ENCODE measurements around the gene GALNT2. TPM values are rescaled to one million over a fixed set of nuclear protein-coding genes. Genes with fewer than 3 reads are reported as not detected.

The GALNT2 gene
- total and polyA plus RNA-seq, 9 of the 15 experiments (the other 6 are each of a cell fraction or from before 2014, with no cell fraction given), result 1.6 to 106 (median 51.9) TPM

DNA sequence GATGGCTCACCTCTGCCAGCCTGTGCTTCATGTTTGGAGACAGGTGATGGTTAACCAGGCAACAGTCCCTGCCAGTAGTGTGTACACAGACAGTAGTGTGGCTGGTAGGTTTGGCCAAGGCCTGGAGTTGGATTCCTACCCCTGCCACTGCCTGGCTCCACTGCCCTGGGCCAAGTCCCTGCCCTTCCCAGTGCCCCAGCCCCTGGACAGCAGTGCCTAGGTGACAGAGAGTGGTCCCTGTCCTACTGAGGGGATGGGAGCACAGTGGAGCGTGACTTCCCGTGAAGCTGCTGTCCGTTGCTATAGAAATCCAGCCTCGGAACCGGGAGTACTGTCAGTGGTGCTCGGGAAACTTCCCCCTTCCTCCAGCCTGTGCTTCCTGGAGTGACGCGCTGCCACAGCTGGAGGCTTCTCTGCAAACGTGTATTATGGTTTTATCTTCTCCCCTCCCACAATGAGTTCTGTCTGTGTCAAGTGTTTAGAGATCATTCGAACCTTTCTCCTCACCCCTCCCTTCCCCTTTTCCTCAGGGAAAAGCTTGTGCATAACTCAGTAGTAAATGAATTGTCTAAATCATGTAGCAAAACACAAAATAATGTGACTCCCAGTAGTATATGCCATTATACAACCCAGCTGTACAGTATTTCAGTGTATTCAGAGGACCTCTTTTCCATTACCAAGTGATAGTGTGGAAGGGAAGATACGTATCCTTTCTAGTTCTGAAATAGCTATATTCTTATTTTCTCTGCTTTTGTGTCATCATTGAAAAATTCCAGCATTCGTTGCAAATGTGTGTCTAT, 73.4 kb downstream of the GALNT2 start (continued):
- peak; percentile 63; the same call in 1 of the 2 replicates for TF ChIP-seq ELF1 (tag; IDR thresholded peaks at IDR 0.05)
- TF ChIP-seq, protein P1, sequence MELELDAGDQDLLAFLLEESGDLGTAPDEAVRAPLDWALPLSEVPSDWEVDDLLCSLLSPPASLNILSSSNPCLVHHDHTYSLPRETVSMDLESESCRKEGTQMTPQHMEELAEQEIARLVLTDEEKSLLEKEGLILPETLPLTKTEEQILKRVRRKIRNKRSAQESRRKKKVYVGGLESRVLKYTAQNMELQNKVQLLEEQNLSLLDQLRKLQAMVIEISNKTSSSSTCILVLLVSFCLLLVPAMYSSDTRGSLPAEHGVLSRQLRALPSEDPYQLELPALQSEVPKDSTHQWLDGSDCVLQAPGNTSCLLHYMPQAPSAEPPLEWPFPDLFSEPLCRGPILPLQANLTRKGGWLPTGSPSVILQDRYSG (tag; conservative IDR thresholded peaks at IDR 0.05; ENCODE audit: low read depth), result no peak
- TF ChIP-seq BRD4 (IDR thresholded peaks at IDR 0.05), result 0 out of 2 replicates have a peak, but pooled peaks have one; percentile 38
- TF ChIP-seq, protein P2, sequence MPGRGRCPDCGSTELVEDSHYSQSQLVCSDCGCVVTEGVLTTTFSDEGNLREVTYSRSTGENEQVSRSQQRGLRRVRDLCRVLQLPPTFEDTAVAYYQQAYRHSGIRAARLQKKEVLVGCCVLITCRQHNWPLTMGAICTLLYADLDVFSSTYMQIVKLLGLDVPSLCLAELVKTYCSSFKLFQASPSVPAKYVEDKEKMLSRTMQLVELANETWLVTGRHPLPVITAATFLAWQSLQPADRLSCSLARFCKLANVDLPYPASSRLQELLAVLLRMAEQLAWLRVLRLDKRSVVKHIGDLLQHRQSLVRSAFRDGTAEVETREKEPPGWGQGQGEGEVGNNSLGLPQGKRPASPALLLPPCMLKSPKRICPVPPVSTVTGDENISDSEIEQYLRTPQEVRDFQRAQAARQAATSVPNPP (IDR thresholded peaks at IDR 0.05; ENCODE audit: borderline replicate concordance, insufficient read depth, insufficient read length), result no peak
- TF ChIP-seq EP300 (IDR thresholded peaks at IDR 0.05; ENCODE audit: low read length), result 0 out of 2 replicates have a peak, but pooled peaks have one; percentile 16
- TF ChIP-seq RBBP5 (IDR thresholded peaks at IDR 0.05; ENCODE audit: borderline replicate concordance, insufficient read depth, low read length, poor library complexity, severe bottlenecking), result peak; percentile 44
- TF ChIP-seq SPI1 (IDR thresholded peaks at IDR 0.05; ENCODE audit: borderline replicate concordance, low read depth, low read length), result peak; percentile 31; the same call in 1 of the 2 replicates
- TF ChIP-seq, protein P3, sequence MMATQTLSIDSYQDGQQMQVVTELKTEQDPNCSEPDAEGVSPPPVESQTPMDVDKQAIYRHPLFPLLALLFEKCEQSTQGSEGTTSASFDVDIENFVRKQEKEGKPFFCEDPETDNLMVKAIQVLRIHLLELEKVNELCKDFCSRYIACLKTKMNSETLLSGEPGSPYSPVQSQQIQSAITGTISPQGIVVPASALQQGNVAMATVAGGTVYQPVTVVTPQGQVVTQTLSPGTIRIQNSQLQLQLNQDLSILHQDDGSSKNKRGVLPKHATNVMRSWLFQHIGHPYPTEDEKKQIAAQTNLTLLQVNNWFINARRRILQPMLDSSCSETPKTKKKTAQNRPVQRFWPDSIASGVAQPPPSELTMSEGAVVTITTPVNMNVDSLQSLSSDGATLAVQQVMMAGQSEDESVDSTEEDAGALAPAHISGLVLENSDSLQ (IDR thresholded peaks at IDR 0.05), result peak; percentile 63
- no peak for TF ChIP-seq ZNF217 (CRISPR knock-in tag; IDR thresholded peaks at IDR 0.05)
- 0 out of 2 replicates have a peak, but pooled peaks have one; percentile 12 for TF ChIP-seq L3MBTL2 (IDR thresholded peaks at IDR 0.05)
- TF ChIP-seq COPS2 (conservative IDR thresholded peaks at IDR 0.05), result no peak
- TF ChIP-seq ATF1 (CRISPR knock-in tag; IDR thresholded peaks at IDR 0.05), result no peak
- peak; percentile 80 for TF ChIP-seq ATF1 (tag; IDR thresholded peaks at IDR 0.05)
- TF ChIP-seq DACH1 (IDR thresholded peaks at IDR 0.05; ENCODE audit: partially characterized antibody), result peak; percentile 59
- peak; percentile 27; the same call in 1 of the 2 replicates for TF ChIP-seq ZNF583 (CRISPR knock-in tag; IDR thresholded peaks at IDR 0.05)
- TF ChIP-seq, protein P4, sequence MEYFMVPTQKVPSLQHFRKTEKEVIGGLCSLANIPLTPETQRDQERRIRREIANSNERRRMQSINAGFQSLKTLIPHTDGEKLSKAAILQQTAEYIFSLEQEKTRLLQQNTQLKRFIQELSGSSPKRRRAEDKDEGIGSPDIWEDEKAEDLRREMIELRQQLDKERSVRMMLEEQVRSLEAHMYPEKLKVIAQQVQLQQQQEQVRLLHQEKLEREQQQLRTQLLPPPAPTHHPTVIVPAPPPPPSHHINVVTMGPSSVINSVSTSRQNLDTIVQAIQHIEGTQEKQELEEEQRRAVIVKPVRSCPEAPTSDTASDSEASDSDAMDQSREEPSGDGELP (CRISPR knock-in tag; IDR thresholded peaks at IDR 0.05; ENCODE audit: borderline replicate concordance), result peak; percentile 92
- TF ChIP-seq, protein P5, sequence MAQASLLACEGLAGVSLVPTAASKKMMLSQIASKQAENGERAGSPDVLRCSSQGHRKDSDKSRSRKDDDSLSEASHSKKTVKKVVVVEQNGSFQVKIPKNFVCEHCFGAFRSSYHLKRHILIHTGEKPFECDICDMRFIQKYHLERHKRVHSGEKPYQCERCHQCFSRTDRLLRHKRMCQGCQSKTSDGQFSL (CRISPR knock-in tag; IDR thresholded peaks at IDR 0.05), result no peak
- TF ChIP-seq, protein P5 (tag; IDR thresholded peaks at IDR 0.05), result no peak
- TF ChIP-seq RCOR1 (IDR thresholded peaks at IDR 0.05; ENCODE audit: borderline replicate concordance in 1 of 2, low read depth in 2 of 2, low read length in 2 of 2), result 0 out of 4 replicates have a peak, but pooled peaks of 1 of the 2 experiments have one; percentile 22
- no peak for TF ChIP-seq KAT8 (IDR thresholded peaks at IDR 0.05; ENCODE audit: low read depth)
- no peak for TF ChIP-seq PHF8 (IDR thresholded peaks at IDR 0.05; ENCODE audit: borderline replicate concordance, low read length)
- peak; percentile 90 for TF ChIP-seq CREM (IDR thresholded peaks at IDR 0.05; ENCODE audit: low read depth)
- TF ChIP-seq PYGO2 (tag; IDR thresholded peaks at IDR 0.05), result no peak

All from K562 (cell line).